ENCODE data around the gene C4orf54. TPM values are rescaled to one million over a fixed set of nuclear protein-coding genes. Genes with fewer than 3 reads are reported as not detected.

The C4orf54 gene
- total RNA-seq, 1 experiment from 2014 or later, result not detected

DNA sequence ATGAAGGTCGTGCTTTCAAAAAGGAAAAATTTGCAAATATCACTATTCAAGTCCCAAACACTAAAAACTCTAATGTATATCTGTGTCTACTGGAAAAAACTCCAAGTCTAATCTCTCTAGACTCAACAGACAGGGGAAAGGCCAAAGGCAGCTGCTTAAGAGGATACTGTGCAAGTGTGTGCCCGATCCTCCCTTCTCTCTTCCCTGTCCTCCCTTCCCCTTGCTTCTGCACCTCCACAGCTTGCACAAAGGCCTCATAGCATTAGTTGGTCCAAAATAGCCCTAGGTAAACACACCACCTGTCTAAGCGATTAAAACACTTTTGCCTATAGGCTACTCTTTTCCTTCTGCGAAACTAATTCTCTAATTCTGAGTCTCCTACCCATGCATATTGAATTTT, 10.6 kb downstream of the C4orf54 start:
- in situ Hi-C loops (cut with HindIII; ENCODE audit: low pct_unique_long_range_greater_than_20kb, low sequenced_read_pairs), result no loop called here

GRCh38 chr4:99645638-99646037, 12.0 kb downstream of the C4orf54 start:
- POLR2A ChIA-PET, result no interaction called here

More for the DNA sequence above, 10.6 kb downstream of the C4orf54 start:
- Histone ChIP-seq H3K27ac (ENCODE audit: low read length) (no peak overlapping the region), H3K4me1 (ENCODE audit: control insufficient read depth, insufficient read depth, low read length) (no peaks in the 10 kb centered on the region), H3K9me3 (ENCODE audit: control insufficient read depth, insufficient read depth, low read depth, low read length) (no peaks in the 10 kb centered on the region), H3K4me3 (ENCODE audit: low read depth in 2 of 2, low read length in 2 of 2) (no peak overlapping the region), H3K27me3 (ENCODE audit: control insufficient read depth, insufficient read depth, low read length) (no peaks in the 10 kb centered on the region), H3K36me3 (ENCODE audit: control insufficient read depth, insufficient read depth, low read length) (no peaks in the 10 kb centered on the region)
- intact Hi-C loops (cut with micrococcal nuclease; ENCODE audit: unreplicated experiment), result no loop called here
- DNase-seq (ENCODE audit: low read depth, low spot score) (no peak), ATAC-seq (no peak)
- BruUV-seq (replicated peaks), result no TSS peak
- ChIA-PET POLR2A (no interaction called here), CTCF (no interaction called here)
- TF ChIP-seq, protein P1, sequence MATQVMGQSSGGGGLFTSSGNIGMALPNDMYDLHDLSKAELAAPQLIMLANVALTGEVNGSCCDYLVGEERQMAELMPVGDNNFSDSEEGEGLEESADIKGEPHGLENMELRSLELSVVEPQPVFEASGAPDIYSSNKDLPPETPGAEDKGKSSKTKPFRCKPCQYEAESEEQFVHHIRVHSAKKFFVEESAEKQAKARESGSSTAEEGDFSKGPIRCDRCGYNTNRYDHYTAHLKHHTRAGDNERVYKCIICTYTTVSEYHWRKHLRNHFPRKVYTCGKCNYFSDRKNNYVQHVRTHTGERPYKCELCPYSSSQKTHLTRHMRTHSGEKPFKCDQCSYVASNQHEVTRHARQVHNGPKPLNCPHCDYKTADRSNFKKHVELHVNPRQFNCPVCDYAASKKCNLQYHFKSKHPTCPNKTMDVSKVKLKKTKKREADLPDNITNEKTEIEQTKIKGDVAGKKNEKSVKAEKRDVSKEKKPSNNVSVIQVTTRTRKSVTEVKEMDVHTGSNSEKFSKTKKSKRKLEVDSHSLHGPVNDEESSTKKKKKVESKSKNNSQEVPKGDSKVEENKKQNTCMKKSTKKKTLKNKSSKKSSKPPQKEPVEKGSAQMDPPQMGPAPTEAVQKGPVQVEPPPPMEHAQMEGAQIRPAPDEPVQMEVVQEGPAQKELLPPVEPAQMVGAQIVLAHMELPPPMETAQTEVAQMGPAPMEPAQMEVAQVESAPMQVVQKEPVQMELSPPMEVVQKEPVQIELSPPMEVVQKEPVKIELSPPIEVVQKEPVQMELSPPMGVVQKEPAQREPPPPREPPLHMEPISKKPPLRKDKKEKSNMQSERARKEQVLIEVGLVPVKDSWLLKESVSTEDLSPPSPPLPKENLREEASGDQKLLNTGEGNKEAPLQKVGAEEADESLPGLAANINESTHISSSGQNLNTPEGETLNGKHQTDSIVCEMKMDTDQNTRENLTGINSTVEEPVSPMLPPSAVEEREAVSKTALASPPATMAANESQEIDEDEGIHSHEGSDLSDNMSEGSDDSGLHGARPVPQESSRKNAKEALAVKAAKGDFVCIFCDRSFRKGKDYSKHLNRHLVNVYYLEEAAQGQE (IDR thresholded peaks at IDR 0.05; ENCODE audit: insufficient read depth in 1 of 2, low read depth in 2 of 2, low read length in 1 of 2), result no peak
- TF ChIP-seq, protein P2, sequence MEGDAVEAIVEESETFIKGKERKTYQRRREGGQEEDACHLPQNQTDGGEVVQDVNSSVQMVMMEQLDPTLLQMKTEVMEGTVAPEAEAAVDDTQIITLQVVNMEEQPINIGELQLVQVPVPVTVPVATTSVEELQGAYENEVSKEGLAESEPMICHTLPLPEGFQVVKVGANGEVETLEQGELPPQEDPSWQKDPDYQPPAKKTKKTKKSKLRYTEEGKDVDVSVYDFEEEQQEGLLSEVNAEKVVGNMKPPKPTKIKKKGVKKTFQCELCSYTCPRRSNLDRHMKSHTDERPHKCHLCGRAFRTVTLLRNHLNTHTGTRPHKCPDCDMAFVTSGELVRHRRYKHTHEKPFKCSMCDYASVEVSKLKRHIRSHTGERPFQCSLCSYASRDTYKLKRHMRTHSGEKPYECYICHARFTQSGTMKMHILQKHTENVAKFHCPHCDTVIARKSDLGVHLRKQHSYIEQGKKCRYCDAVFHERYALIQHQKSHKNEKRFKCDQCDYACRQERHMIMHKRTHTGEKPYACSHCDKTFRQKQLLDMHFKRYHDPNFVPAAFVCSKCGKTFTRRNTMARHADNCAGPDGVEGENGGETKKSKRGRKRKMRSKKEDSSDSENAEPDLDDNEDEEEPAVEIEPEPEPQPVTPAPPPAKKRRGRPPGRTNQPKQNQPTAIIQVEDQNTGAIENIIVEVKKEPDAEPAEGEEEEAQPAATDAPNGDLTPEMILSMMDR (IDR thresholded peaks at IDR 0.05), result no peak
- TF ChIP-seq TCF7L2 (IDR thresholded peaks at IDR 0.05; ENCODE audit: low read depth, low read length), result no peak
- TF ChIP-seq SIN3A (IDR thresholded peaks at IDR 0.05; ENCODE audit: borderline replicate concordance, insufficient read depth, low read depth, low read length), result no peak
- TF ChIP-seq POLR2AphosphoS5 (IDR thresholded peaks at IDR 0.05; ENCODE audit: low read depth, low read length), result no peak

More at GRCh38 chr4:99645638-99646037, 12.0 kb downstream of the C4orf54 start:
- CTCF ChIA-PET, result no interaction called here
- H3K27ac ChIP-seq (ENCODE audit: low read length), result no peak overlapping the region
- DNase-seq (ENCODE audit: low read depth, low spot score) (no peak), ATAC-seq (no peak)
- in situ Hi-C loops (cut with HindIII; ENCODE audit: low pct_unique_long_range_greater_than_20kb, low sequenced_read_pairs), result no loop called here
- no peaks in the 10 kb centered on the region; the same call in 1 of the 2 replicates for H3K27me3 ChIP-seq (ENCODE audit: control insufficient read depth, insufficient read depth, low read length)
- H3K4me1 ChIP-seq (ENCODE audit: control insufficient read depth, insufficient read depth, low read length), result no peaks in the 10 kb centered on the region
- H3K9me3 ChIP-seq (ENCODE audit: control insufficient read depth, insufficient read depth, low read depth, low read length), result no peaks in the 10 kb centered on the region
- TF ChIP-seq TCF7L2 (IDR thresholded peaks at IDR 0.05; ENCODE audit: low read depth, low read length), result no peak
- no peak for TF ChIP-seq POLR2AphosphoS5 (IDR thresholded peaks at IDR 0.05; ENCODE audit: low read depth, low read length)
- TF ChIP-seq SIN3A (IDR thresholded peaks at IDR 0.05; ENCODE audit: borderline replicate concordance, insufficient read depth, low read depth, low read length), result no peak
- TF ChIP-seq, protein P2 (IDR thresholded peaks at IDR 0.05), result no peak
- TF ChIP-seq, protein P1 (IDR thresholded peaks at IDR 0.05; ENCODE audit: insufficient read depth in 1 of 2, low read depth in 2 of 2, low read length in 1 of 2), result no peak
- no TSS peak for BruUV-seq (replicated peaks)
- H3K4me3 ChIP-seq (ENCODE audit: low read depth in 2 of 2, low read length in 2 of 2), result no peak overlapping the region
- intact Hi-C loops (cut with micrococcal nuclease; ENCODE audit: unreplicated experiment), result no loop called here
- no peaks in the 10 kb centered on the region for H3K36me3 ChIP-seq (ENCODE audit: control insufficient read depth, insufficient read depth, low read length)
